Ishikawa (cell line): Measurements from ENCODE around the gene EIF3J.

Experiments used
- CEBPB ChIP-seq: IDR thresholded peaks from 2 replicates; pipeline ENCODE4 v1.6.1; 2012
- EP300 ChIP-seq: IDR thresholded peaks from 2 replicates; pipeline ENCODE4 v1.6.1; 2012; ENCODE audit warnings: borderline replicate concordance
- REST ChIP-seq: IDR thresholded peaks from 2 replicates; pipeline ENCODE4 v1.6.1; 2012; ENCODE audit warnings: low read depth, mild to moderate bottlenecking
- TAF1 ChIP-seq: IDR thresholded peaks from 2 replicates; pipeline ENCODE4 v1.6.1; 2012; ENCODE audit warnings: low read depth, mild to moderate bottlenecking

GRCh38 chr15:44541282-44541958 is 4.5 kb downstream of the EIF3J start:
- TF ChIP-seq REST (no peak), CEBPB (no peak), TAF1 (no peak), EP300 (no peak)
